Mammary epithelial cell (primary cell): ENCODE results near the gene YES1.

Source experiments
- CTCF ChIP-seq, 2 donors: IDR thresholded peaks in 1 of 2; conservative IDR thresholded peaks in 1 of 2; 2 replicates each; pipeline ENCODE4 v1.5.1; 2011 to 2012; ENCODE audit warnings: inconsistent platforms in 2 of 2, low read length in 2 of 2, mild to moderate bottlenecking in 2 of 2, control low read depth in 1 of 2, low read depth in 1 of 2; ENCODE audit not compliant: insufficient read depth in 1 of 2; ENCODE audit errors: extremely low read depth in 1 of 2
- EZH2 ChIP-seq: IDR thresholded peaks from 2 replicates; pipeline ENCODE4 v1.6.1; 2012; ENCODE audit warnings: low read length, inconsistent platforms, borderline replicate concordance

- TF ChIP-seq CTCF (conservative IDR thresholded peaks at IDR 0.05 in 1 of 2, IDR thresholded peaks at IDR 0.05 in 1 of 2; ENCODE audit: extremely low read depth in 1 of 2, insufficient read depth in 1 of 2, low read depth in 1 of 2, low read length in 2 of 2) (no peak), EZH2 (no peak)
Measured at GRCh38 chr18:848062-848861, 36.2 kb upstream of the YES1 start.
